ENCODE measurements around the gene ARMH2. TPM values are rescaled to one million over a fixed set of nuclear protein-coding genes. Genes with fewer than 3 reads are reported as not detected.

The ARMH2 gene
- total and polyA plus RNA-seq, 2 experiments from 2014 or later = not detected

- no peak for ATAC-seq
- TF ChIP-seq ETS1 (IDR thresholded peaks at IDR 0.05) = no peak
- no peak for TF ChIP-seq EZH2phosphoT487 (IDR thresholded peaks at IDR 0.05; ENCODE audit: unreplicated experiment)
- no peak for TF ChIP-seq ZNF462 (CRISPR knock-in tag; IDR thresholded peaks at IDR 0.05)
- no peak for TF ChIP-seq POLR2AphosphoS5 (IDR thresholded peaks at IDR 0.05; ENCODE audit: low read depth)
- TF ChIP-seq JUNB (IDR thresholded peaks at IDR 0.05; ENCODE audit: unreplicated experiment) = no peak
- TF ChIP-seq CREB1 (CRISPR knock-in tag; IDR thresholded peaks at IDR 0.05; ENCODE audit: low read depth) = no peak
- TF ChIP-seq CTCF (conservative IDR thresholded peaks at IDR 0.05; ENCODE audit: low read depth in 2 of 2) = no peak
- no peak for TF ChIP-seq ZNF114 (CRISPR knock-in tag; IDR thresholded peaks at IDR 0.05)
- TF ChIP-seq ZNF331 (CRISPR knock-in tag; IDR thresholded peaks at IDR 0.05; ENCODE audit: low read depth) = no peak
- no peak for TF ChIP-seq STAT1 (IDR thresholded peaks at IDR 0.05; ENCODE audit: unreplicated experiment)
- no peak for TF ChIP-seq NANOG (IDR thresholded peaks at IDR 0.05; ENCODE audit: borderline replicate concordance)
- no peak for TF ChIP-seq EZH2 (IDR thresholded peaks at IDR 0.05; ENCODE audit: low read depth, unreplicated experiment)
- TF ChIP-seq REST (IDR thresholded peaks at IDR 0.05; ENCODE audit: unreplicated experiment) = no peak
Measured at GRCh38 chr6:24752917-24753492, 45.7 kb downstream of the ARMH2 start.

More at GRCh38 chr6:24752917-24753492, 45.7 kb downstream of the ARMH2 start:
- H2AFZ ChIP-seq = no peak overlapping the region
- no peaks in the 10 kb centered on the region for H3K36me3 ChIP-seq (ENCODE audit: insufficient read depth)
- no peak overlapping the region for H3K4me2 ChIP-seq
- no peaks in the 10 kb centered on the region for H3K79me2 ChIP-seq (replicated peaks; ENCODE audit: insufficient read depth)
- peaks cover 1% of the 10 kb centered on the region for H3K27me3 Mint-ChIP-seq (ENCODE audit: insufficient read depth, low read depth, poor library complexity)
- H3K36me3 Mint-ChIP-seq (ENCODE audit: low read depth) = no peaks in the 10 kb centered on the region
- no peaks in the 10 kb centered on the region for H4K20me1 ChIP-seq (replicated peaks; ENCODE audit: insufficient read depth)
- H3K4me1 ChIP-seq (ENCODE audit: insufficient read depth) = peaks cover 4% of the 10 kb centered on the region; the same call in 1 of the 2 replicates
- no peak overlapping the region for H3K4me3 Mint-ChIP-seq
- no peaks in the 10 kb centered on the region for H3K4me1 Mint-ChIP-seq
- no peaks in the 10 kb centered on the region for H3K27me3 ChIP-seq (ENCODE audit: insufficient read depth)
- peaks cover 6% of the 10 kb centered on the region; the same call in 1 of the 3 replicates for H3K9me3 Mint-ChIP-seq
- DNase-seq (ENCODE audit: low spot score) = no peak
- peaks cover 6% of the 10 kb centered on the region for H3K9me2 ChIP-seq (ENCODE audit: insufficient read depth)
- H3K27ac Mint-ChIP-seq = no peak overlapping the region
- H3K4me3 ChIP-seq = no peak overlapping the region
- H3K27ac ChIP-seq (ENCODE audit: low read depth) = no peak overlapping the region
- H3F3A ChIP-seq (replicated peaks; ENCODE audit: low read depth) = 0 out of 2 replicates have a peak, but pooled peaks cover 2% of the 10 kb centered on the region

All from GM23338 (cell line).